Iris pigment epithelial cell (primary cell): ENCODE data around the gene TNS2.
A peak's percentile ranks its signal among the peaks of the same experiment; 100 is the strongest.

Experiments used
- DNase-seq: peaks from one replicate; pipeline ENCODE4 v3.0.0-alpha.2; 2011; ENCODE audit warnings: low read depth

Gene TNS2

DNA sequence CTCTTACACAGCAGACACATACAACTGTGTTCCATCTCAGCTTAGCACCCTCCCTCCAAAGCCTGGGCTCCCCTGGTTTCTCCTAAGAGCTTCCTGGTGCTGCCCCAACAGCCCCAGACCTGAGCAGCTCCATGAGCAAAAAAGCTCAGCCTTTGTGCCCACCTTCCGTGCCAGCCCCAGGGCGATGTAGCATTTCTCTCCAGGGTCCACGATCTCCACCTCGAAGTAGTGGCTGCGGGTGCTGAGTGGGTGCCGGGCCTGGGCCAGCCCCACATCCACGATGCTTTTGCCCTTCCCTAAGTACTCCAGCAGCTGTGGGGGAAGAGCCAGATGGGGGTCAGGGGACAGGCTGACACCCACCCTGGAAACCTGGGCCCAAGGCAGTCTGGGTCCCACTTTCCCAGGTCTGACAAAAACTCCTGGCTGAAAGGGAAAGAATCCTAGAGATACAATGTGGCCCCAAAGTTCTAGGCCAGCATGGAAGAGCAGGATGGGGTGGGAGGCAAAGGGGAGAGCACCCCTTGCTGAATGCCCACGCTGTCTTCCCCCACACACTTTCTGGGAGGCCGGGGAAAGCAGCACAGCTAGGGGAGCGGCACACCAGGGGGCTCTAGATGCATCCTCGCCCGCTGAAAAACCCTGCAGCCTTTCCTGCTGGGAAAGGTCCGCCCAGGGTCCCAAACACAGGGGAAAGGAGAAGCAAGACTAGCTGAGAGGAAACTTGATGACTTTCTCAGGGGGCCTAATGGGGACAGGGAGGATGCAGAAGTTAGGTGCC is 18.3 kb downstream of the TNS2 start:
- no peak for DNase-seq

GRCh38 chr12:53068811-53069585 is 19.1 kb downstream of the TNS2 start:
- DNase-seq: no peak

DNA sequence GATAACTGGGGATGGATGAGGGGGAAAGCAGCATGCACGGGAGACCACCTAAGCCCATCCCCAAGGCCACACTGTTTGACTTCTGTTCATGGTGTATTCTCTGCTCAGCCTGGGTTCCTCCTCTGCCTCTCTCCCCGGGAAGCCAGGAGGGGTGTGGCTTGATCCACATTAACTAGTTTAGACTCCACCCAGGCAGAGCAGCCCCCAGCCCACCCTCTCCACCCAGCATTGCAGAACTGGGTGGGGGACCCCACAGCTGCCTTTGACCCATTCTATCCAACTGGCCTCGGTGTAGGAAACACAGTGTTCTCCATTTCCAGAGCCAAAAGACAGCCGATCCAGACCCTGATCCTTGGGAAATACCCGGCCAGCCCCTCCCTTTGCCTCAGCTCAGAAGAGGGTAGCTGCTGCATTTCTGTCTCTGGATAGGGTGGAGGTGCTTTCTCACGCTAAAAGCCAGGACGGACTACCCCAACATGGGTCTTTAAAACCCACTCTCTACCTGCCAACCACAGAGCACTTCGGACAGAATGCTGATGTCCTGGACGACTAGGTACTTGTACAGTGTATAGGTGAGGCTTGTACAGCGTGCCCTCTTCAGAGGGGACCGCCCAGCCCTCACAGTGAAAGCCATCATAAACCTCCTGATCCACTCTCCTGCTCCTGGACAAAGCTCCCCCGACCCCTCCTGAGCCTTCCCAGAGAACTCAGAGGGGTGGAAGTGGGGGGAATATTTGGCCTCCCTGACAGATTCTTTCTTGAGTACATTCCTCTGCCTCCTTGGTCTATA is 20.0 kb downstream of the TNS2 start:
- no peak for DNase-seq

GRCh38 chr12:53070877-53071492 is 21.1 kb downstream of the TNS2 start:
- peak; percentile 51 for DNase-seq

DNA sequence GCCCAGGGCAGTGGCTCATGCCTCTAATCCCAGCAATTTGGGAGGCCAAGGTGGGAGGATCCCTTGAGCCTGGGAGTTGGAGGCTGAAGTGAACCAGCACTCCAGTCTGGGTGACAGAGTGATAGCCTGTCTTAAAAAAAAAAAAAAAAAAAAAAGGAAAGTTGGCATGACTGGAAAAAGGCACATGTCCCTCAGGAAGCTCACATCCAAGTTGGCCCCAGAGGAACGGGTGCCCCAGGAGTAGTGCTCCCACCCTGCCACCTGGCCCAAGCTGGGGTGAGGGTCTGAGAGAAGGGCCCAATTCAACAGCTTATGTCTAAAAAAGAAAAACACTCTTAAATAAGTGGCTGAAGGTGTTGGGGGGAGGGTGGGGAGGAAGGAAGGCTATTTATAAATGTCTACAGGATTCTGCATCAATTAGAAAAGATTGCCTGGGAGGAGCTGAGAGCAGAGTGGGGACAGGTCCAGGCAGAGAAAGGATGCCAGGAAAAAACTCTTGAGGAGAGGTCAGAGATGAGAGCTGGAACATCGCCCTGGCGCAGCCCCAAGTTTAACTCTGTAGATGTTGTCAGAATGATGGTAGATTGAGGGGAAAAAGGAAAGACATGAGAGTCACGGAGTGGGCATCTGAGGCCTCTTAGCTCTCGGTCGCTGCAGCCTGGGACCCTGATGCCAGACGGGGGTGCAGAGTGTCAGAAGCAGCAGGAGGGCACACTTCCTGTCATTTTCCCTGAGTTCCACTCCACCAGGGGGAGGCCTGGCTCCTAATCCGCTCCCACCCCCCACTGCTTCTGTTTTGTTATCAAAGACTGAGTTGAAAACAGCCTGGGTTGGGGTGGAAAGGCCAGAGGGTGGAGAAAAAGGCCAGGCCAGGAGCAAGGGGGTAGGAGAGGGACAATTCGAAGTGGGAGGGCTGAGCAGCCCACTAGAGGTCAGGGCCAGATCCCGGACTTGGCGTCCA is 22.0 kb downstream of the TNS2 start:
- DNase-seq: no peak

GRCh38 chr12:53073881-53074280 is 24.0 kb downstream of the TNS2 start:
- DNase-seq: no peak

DNA sequence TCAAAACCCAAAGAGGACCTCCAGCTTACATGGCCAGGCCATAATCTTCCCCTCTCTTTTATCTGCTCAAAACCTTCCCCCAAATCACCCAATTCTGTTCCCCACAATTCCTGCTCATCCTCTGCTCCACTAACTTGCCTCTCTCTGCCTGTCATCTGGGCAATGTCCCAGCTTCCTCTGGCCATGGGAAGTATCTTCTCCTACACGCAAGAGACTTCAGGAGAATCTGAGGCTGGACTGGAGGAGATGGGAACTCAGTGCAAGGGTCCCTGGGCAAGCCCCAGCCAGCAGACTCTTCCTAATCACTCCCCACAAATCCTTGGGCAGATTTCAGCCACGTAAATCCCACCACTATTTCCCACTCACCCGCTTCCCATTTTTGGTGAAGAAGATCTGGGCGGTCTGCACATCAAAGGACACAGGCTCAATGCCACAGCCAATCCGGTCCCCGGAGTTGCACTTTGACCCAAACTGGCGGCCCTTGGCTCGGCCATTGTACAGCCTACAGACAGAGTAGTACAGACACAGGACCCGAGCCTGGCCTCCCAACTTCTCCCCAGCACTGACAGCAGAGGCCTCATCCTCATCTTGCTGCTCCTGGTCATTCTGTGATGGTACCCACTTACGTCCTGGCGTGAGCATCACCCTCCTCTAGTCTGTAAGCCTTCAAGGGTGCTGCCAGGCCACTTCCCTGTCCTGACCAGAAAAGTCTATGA is 24.6 kb downstream of the TNS2 start:
- DNase-seq: no peak

DNA sequence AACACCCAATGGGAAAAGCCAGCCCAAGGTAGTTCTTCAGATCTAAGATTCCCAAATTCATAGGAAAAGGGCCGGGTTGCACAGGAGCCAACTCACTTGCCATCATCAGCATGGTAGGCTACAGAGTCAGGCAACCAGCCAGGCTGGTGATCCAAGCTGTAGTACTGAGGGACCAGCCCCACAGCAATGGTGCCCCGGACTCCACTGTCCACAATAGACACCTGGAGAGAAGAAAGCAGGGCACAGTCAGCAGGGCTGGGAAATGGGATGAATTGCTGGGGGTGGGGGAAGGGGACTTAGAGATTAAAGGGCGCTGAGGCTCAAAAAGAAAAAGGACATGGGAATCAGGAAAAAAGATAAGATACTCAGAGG is 25.1 kb downstream of the TNS2 start:
- no peak for DNase-seq

DNA sequence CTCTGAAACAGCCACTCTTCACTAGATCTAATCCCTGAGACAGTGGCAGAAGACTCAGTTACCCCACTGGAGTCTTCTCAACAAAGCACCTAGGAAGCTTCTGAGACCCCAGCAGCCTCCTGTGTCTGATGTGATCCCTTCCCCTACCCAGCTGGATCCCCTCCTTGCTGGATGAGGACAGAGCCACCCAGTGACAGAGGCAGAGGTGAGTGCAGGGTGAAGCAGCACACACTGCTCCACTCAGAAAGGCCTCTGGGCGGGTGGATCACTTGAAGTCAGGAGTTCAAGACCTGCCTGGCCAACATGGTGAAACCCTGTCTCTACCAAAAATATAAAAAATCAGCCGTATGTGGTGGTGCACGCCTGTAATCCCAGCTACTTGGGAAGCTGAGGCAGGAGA is 26.6 kb downstream of the TNS2 start:
- no peak for DNase-seq

GRCh38 chr12:53077030-53077429 is 27.2 kb downstream of the TNS2 start:
- no peak for DNase-seq

- peak; percentile 56 for DNase-seq
Observed at GRCh38 chr12:53078425-53079225, 28.8 kb downstream of the TNS2 start.

- peak; percentile 97 for DNase-seq
Observed at GRCh38 chr12:53079226-53080117, 29.6 kb downstream of the TNS2 start, which contains the start of gene SPRYD3. TSS of gene SPRYD3 (minus strand) at chr12:53079390. CDS start at chr12:53079333, 57 bp downstream.

DNA sequence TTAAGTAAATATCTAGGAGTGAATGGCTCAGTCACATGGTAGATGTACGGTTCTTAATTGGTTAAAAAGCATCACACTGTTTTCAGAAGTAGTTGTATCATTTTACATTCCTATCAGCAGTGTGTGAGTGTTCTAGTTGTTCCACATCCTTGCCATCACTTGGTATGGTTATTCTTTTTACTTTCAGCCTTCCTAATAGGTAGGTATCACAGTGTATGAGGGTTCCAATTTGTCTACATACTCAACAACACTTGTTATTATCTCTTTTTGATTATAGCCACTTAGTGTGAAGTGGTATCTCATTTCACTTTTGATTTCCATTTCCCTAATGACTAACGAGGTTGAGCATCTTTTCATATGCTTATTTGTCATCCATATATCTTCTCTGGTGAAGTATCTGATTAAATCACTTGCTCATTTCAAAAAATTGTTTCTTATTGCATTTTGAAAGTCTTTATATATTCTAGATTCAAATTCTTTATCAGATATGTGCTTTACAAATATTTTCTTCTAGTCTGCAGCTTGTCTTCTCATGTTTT is 32.8 kb downstream of the TNS2 start:
- DNase-seq: no peak

DNA sequence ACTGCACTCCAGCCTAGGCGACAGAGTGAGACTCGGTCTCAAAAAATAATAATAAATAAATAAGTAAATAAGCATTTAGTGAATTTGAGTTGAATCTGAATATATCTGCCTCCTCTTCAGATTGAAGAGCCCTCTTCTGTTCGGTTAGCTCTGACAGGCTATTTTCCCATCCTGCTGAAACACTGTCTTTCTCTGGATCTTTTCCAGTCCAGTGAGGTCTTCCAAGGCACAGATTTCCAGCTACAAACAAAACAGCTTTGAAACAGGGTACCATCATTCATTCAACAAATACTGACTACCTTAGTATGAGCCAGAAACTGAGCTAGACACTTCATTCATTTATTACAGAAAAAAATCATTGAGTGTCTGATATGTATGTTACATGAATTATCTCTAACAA is 36.5 kb downstream of the TNS2 start:
- no peak for DNase-seq

- DNase-seq: no peak
Observed at GRCh38 chr12:53090105-53090504, 40.2 kb downstream of the TNS2 start.

- DNase-seq: no peak
Observed at GRCh38 chr12:53090554-53090953, 40.7 kb downstream of the TNS2 start.

- no peak for DNase-seq
Observed at GRCh38 chr12:53091756-53092155, 41.9 kb downstream of the TNS2 start.

DNA sequence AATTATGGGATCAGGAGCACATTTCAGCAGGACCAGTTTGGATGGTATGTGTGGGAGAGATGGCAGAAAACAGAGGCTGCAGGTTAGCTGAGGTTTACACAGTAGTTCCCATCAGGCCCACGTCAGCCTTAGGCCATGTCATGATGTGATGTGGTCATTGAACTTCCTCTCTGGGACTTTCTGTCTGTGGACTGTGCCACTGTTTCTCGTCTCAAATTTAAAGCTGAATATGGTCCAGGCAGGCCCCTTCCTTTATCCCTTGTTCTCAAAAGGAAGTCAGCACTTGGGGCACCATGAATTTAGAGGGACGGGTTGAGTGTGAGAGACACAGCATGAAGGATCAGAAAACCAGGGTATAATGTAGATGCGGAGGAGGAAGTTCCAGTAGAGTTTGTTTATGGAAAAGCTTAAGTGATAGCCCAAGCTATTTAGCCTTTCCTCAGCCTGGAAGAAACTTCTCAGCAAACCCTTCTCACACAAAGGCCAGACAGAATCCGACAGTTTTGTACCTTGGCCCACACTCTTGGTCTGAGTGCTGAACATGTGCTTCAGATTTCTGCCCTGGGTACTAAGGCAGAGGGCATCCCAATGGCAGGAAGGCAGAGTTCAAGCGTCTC is 44.0 kb downstream of the TNS2 start:
- peak; percentile 30 for DNase-seq
